Measurements from ENCODE around the gene PITPNB.
A peak's percentile ranks its signal among the peaks of the same experiment; 100 is the strongest.

PITPNB gene

DNA sequence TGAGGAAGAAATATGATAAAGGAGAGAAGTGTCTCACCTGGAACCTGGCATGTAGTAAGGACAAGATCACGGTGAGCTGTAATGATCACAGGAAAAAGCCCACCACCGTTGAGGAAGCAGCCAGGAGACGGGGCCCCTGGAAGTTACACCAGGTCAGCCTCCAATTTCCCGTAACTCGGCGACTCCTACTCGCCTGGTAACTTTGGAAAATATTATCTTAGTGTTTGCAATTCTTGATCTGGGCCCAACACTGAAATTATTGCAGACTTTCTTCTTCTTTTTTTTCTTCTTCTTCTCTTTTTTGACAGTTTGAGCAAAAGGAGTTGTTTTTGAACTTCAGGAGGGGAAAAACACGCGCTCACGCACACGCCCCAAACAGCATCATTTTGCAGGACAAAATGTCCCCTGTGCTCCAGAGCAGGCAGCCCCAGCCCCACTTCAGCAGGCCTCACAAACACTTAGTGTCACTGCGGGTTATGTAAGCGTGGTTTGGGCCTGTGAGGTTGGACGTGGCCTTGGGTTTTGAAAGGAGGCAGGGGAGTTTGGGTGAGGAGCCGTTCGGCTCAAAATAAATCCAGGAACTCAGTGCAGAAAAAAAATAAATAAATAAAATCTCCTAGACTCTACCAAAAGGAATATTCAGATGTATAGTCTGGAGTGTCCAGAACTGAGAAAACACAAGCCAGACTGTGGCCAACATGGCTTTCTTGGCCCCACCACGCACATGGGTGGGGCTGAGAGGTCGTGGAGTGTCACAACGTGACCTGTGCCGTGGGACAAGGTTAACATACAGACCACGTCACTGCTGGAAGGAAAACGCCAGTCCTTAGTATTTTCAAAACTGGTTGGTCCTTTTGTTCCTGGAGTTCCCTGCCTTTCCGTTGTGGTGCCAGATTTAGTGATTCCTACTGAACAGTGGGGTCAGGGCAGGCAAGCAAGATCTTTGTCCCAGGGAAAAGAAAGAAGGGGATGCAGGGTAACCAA, 91.2 kb downstream of the PITPNB start:
- no peak for DNase-seq

DNA sequence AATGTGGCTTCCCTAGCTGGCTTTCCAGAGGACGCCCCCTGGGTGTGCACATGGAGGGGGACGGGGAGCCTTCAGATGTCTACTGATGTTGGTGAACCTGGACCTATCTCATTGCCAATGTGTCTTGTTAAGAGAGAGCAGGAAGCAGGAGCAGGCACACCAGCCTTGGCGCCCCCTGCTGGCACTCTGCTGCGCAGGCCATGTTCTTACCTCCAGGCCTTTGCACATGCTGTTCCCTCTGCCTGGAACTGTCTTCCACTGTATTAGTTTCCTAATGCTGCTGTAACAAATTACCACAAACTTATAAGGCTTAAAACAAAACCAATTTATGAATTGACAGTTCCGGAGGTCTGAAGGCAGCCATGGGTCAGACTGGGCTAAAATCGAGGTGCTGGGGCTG, 93.9 kb downstream of the PITPNB start:
- peak; percentile 22 for DNase-seq

DNA sequence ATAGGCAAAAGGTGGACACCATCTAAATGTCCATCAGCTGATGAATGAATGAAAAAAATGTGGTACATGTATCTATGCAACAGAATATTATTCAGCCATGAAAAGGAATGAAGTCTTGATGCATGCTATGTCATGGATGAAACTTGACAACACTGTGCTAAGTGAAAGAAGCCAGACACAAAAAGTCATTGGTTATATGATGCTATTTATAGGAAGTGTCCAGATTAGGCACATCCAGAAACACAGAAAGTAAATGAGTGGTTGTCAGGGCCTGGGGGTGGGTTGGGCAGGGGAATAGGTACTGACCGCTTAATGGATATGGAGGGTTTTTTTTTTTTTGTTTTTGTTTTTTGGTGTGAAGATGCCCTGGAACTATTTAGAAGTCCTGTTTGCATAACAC, 95.8 kb downstream of the PITPNB start:
- DNase-seq, result no peak

DNA sequence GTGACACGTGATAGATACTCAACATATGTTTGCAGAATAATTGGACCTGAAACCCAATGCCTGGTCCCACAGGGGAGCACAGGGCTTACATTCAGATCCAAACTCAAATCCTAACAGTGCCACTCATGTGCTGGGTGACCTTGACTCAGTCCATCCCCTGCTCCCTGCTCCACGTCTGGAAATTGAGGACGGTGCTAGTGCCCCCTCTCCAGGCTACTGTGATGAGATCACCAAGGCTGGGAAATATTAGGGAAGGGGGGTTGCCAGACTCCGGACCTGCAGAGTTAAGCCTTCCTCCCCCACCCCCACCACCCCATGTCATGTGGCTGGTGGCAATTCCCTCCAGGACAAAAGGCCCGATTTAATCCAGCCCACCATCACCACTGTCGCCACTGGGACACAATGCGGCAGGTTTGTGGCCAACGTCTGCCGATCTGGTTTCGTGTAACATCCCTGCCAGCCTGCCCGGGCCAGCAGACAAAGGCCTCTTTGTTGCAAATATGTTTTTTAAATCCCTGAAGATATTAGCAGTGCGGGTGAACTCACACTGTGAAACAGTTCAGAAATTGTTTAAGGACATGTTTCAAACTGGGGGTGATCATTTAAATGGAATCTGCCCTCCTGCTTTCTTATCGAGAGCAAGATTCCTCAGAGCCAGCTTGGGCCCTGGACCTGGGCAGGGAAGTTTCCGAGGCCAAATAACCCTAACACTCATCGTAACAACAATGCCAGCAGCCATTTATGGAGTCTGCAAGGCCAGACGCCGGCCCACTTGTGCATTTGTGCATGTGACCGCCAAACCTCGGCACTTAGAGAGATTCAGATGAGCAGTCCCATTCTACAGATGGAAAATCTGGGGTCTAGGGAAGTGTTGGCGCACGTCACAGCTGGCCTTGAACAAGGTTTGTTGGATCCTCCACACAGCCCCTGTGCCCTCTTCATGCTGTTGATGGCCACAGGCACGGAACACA, 97.9 kb downstream of the PITPNB start:
- DNase-seq, result no peak

DNA sequence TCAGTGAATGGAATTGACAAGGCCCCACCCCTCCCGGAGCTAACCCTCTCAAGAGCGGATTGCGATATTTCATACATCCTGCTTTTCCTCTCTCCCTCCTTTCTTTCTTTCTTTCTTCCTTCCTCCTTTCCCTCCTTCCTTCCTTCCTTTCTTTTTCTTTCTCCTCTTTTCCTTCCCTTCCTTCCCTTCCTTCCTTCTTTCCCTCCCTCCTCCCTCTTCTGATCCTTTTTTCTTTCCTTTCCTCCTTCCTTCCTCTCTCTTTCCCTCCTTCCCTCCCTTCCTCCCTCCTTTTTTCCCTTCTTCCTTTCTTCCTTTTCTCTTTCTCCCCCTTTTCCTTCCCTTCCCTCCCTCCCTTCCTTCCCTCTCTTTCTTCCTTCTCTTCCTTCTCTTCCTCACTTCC, 102.5 kb downstream of the PITPNB start:
- DNase-seq, result no peak

DNA sequence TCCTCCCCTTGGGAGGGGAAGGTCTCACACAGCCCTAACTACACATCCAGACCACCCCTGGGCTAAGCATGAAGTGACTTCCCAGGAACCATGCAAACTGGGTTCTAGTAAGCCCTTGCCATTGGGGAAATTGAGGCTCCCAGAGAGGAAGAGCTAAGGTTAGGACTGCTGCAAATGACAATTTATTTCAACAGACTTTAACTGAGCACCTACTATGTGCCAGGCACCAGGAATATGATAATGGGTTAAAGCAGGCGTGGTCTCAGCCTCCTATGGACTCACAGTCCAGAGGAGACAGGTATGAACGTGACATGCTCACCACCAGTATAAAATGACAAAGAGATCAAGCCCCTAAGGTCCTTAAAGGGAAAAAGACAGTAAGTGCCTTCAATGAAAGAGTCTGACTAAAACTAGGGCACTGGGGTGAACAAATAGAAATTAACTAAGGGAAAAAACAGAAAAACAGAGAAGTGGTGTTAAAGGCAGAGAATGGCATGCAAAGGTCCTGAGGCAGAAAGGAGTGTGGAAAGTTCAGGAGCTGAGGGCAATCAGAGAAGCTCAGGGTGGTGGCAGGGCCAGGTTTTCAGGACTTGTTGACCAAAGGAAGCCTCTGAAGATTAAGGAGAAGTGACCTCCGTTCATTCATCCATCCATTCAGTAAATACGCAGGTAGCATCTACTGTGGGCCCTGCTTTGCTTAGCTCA, 103.1 kb downstream of the PITPNB start:
- no peak for DNase-seq

DNA sequence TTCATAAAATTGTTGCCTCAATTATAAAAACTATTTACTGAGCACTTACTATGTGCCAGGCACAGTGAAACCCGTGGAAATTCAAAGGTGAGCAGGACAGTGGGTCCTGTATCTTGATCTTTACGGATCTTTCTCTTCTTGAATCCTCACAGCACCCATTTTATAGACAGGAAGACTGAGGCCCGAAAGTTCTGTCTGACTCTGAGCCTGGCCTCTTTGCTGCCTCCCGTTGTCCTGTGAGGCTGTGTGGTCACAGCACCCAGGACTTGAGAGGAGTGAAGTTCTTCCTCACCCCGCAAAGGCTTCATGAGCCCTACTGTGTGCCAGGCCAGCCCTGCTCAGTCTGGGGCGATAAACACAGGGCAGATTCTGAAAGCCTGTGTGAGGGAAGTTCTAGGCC, 104.1 kb downstream of the PITPNB start:
- no peak for DNase-seq

DNA sequence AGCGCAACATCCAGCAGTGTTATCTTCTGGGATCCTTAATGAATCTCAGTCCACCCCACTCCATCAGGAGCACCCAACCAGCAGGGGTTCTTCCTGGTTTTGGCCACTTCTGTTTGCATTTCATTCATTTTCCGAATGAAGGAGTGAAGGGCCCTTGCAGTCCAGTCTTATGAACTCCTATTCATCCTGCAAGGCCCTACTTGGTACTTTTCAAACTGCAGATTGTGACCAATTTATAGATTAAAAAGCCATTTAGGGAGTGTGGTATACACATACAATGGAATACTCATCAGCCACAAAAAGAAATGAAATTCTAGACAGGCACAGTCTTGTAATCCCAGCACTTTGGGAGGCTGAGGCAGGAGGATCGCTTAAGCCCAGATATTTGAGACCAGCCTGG, 107.3 kb downstream of the PITPNB start:
- no peak for DNase-seq

DNA sequence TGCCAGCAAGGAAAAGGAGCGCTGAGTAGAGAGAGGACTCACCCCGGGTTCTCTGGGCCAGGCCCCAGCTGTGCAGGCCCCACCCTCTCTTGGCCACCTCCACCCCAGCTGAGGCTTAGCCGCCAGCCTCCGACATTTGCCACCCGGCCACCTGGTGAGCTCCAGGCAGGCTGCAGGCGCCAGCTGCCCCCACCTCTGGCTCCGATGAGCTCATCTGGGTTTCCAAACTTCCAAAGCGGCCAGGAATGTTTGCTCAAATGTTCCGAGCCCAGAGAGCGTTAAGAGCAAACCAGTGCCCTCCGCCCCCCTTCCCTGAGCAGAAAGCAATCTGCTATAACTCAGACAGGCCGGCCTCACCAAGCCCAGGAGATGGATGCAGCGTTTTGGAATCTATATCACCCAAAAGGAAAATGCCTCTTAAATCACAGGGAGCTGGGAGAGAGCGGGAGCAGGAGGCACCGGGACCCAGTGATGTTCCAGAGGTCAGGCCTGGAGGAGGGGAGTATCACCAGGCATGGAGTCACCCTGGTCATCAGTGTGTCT, 108.4 kb downstream of the PITPNB start:
- no peak for DNase-seq

DNA sequence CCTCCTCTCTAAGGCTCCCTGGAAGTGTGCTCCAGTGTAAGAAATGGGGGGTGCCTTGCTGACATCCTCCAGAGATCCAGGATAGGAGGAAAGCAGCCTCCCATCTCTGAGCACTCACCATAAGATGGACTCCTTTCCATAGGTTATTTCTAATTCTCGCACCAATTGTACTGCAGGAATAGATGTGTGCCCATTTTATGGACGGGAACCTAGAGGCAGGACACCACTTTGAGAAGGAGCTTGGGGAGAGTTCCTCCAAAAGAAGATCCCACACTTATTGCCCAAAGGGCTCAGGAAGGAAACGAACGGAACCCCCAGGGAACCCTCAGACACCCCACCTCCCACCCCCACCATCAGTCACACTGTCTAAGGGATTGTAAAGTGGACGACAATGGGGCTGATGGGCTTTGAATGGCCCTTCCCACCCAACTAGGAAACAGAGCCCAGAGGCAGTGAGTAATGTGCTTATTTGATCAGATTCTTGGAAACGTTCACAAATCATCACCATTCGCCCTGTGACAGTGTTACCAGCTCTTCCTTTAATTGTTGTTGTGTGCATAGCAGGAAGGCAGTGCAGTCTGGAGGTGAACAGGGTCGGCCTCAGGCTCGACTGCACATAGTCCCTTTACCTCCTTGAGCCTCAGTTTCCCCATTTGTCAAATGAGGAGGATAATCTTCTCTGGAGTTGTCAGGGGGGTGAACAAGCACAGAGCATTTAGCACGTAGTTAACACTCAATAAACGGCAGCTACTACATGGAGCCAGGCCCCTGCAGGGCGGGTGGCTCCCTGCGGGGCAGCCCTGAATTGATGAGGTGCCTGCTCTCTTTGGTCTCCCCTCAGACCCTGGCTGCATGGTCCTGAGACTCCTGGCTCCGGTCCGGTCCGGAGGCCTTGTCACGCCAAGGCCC, 109.1 kb downstream of the PITPNB start:
- DNase-seq, result no peak

DNA sequence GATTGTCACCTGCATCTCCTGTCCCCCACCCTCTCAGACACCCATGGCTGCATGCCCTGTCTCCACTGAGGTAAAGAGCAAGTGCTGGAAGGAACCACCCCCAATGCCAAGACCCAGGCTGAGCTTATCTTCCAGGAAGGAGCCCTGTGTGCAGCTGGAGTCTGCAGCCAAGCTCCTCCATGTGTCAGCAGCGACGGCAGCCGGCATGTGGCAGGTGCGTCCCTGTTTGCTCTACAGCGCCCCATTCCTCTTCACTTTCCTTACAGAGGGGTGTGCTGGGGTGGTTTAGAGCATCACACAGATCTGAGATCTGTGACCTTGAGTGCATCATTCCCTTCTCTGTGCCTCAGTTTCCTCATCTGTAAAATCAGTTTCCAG, 109.8 kb downstream of the PITPNB start:
- no peak for DNase-seq

DNA sequence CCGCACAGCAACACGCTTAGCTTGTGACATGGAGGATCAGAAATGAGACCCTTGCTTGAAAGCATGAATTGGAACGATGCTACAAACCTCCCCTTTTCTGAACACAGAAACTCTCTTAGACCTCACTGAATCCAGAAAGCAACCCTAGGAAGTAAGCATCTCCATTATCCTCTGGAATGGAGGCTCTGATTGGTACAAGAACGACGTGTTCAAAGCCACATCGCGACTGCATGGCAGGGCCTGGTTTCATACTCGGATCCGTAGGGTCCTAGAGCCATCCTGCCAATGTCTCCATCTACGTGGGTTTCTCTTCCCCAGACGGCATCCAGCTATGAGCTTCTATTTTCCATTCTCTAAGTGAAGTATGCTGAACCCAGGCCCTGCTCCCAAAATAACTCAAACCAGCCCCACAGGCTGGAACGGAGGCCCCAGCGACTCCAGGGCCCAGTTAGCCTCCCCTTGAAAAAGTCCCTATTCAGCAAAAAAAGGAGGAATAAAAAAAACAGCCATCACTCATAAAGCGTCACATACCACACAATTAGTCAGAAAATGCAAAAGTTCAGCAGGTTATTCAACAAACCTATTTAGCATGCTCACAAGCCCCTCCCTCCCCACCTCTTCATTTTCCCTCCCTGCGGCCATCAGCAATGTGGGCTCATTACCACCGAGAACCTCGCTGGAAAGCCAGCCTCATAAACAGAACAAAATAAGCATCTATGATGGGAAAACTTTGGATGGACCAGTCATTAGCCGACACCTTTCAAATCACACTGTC, 110.4 kb downstream of the PITPNB start:
- no peak for DNase-seq

DNA sequence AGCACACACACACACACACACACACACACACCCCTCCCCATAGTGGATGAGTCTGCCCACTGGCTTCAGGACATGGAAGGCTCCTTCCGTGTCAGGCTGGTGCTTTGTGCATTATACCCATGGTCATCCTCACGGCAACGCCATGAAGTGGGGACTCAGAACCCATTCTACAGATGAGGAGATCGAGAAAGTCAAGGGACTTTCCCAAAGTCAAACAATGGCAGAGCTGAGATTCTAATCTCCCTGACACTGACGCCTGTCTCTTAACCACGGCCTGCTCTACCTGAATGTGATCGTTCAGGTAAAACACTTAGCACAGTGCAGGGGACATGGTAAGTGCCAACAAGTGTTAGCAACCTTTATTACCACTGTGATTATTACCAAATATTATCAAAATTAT, 113.2 kb downstream of the PITPNB start:
- DNase-seq, result no peak

DNA sequence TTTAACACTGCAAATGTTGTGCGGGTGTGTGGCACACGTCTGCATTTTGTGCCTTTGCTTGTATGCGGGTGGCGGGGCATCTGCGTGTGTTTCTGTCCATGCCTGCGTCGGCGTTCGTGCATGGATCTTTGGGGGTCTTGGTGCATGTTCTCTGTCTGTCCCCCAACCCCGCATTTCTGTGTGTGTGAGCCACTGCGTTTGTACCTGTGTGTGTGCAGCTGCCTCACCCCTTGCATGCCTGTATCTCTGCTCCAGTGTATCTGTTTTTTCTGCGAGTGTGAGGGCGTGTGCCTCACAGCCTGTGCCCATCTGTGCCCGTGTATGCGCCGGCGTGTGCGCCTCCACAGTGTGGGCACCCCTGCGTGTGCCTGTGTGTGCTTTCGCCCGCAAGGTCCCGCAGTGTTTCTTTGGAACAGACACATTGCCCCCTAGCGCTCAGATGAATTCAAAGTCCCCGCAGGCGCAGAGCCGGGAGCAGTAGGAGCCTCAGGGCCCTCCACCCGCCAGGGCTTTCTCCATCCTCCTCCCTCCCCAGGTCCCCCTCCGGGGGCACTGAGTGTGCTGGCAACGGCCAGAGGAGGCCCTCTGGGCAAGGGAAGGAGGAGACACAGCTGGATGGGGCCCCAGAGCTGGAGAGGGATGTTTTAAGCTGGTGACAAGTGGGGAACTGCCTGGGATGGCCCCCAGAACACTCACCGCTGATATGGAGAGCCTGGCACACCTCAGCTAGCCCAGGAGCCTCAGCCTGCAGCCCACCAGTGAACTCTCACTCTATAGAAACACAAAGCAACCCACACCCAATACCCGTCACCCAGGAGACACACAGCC, 114.4 kb downstream of the PITPNB start:
- DNase-seq, result peak; percentile 61

DNA sequence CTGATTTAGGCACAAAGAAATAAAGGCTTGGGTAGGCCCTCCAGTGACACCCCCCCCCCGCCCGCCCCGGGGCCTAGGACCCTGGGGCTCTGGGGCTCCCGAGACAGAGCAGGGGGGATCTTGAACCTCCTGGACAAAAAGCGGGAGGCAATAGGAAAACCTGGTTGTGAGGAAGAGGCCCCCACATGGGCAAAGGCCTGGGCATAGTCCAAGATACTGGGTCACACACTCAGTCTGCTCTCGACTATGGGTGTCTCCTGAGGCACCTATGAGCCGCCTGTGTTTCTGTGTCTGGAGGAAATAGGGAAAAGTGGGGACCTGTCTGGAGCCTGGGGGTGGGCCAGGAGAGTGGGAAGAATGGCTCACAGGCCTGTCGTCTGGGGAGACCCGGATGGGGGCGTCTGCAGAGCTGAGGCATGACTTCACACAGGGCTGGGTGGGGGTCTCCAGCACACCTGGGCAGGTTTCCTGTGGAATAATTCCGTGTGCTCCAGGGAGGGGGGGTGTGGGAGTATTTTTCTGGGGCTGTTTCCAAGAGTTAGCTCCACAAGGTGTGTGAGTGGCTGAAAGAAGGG, 115.1 kb downstream of the PITPNB start:
- DNase-seq, result no peak

DNA sequence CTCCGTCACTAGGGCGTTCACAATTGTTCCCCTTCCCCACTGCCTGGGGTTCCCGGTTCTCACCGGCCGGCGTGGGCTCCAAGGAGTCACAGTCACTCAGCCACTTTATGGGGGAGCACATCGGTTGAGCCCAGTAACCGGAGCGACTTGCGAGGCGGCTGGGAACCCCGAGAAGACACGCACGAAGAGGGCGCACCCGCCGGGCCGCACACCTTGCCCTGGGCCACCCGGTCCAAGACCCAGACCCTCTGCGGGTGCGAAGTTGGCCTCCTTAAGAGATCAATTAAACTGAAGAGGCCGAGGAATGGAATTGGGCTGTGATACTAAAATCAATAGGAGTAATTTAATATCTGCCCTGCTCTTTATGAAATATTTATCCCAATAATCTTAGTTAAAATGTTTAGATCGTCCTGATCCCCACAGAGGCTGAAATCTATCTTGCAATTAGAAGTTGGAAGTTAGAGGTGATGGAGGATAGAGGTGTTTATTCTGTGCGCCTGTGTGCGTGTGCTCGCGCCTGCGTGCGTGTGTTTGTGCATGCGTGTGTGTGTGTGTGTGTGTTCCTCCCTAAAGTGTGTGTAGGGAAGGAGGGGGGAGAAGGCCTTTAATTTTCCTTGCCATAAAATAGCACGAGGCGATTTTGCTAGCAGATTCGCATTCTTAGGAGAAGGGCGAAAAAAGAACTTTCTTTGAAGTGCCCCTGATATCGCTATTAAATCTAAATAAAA, 116.5 kb downstream of the PITPNB start:
- DNase-seq, result no peak
